HG03432 (cell line): ENCODE results near the gene HIRA.
"Not testable (repeated sequence)": the region's sequence is repeated elsewhere in the genome, so short reads cannot be mapped to it uniquely, and the experiment has no call there.

Experiments used
- ATAC-seq: cut with Tn5 transposase; IDR thresholded peaks from one replicate; pipeline ENCODE4 v1.9.1; 2021; ENCODE audit warnings: mild to moderate bottlenecking, moderate library complexity; ENCODE audit not compliant: unreplicated experiment

Gene HIRA

GRCh38 chr22:19331474-19331873 lies 100.1 kb downstream of the HIRA start:
- ATAC-seq, result no peak

GRCh38 chr22:19330865-19331418 lies 100.6 kb downstream of the HIRA start:
- no peak for ATAC-seq

- ATAC-seq, result not testable (repeated sequence)
Observed at GRCh38 chr22:19330205-19330604, 101.3 kb downstream of the HIRA start.

GRCh38 chr22:19329454-19329853 lies 102.1 kb downstream of the HIRA start:
- no peak for ATAC-seq

GRCh38 chr22:19325296-19325948 lies 106.1 kb downstream of the HIRA start:
- no peak for ATAC-seq

- not testable (repeated sequence) for ATAC-seq
Observed at GRCh38 chr22:19323420-19323819, 108.1 kb downstream of the HIRA start.

- ATAC-seq, result no peak
Observed at GRCh38 chr22:19321757-19322156, 109.8 kb downstream of the HIRA start.

- ATAC-seq, result not testable (repeated sequence)
Observed at GRCh38 chr22:19320136-19320535, 111.4 kb downstream of the HIRA start.

GRCh38 chr22:19319281-19319680 lies 112.3 kb downstream of the HIRA start:
- no peak for ATAC-seq

- no peak for ATAC-seq
Observed at GRCh38 chr22:19317865-19318264, 113.7 kb downstream of the HIRA start.

GRCh38 chr22:19307872-19308271 lies 123.7 kb downstream of the HIRA start:
- ATAC-seq, result no peak

GRCh38 chr22:19306535-19306934 lies 125.0 kb downstream of the HIRA start:
- not testable (repeated sequence) for ATAC-seq

GRCh38 chr22:19304547-19304946 lies 127.0 kb downstream of the HIRA start:
- no peak for ATAC-seq

GRCh38 chr22:19303785-19304184 lies 127.7 kb downstream of the HIRA start:
- no peak for ATAC-seq

GRCh38 chr22:19295733-19296132 lies 135.8 kb downstream of the HIRA start:
- ATAC-seq, result no peak

GRCh38 chr22:19292458-19293230 lies 138.9 kb downstream of the HIRA start:
- peak; percentile 4 for ATAC-seq

GRCh38 chr22:19291580-19292457 lies 139.7 kb downstream of the HIRA start, which contains the start of gene CLTCL1:
CLTCL1 (minus strand) TSS chr22:19291719; CDS start chr22:19291641, 78 bp downstream.
- ATAC-seq, result peak; percentile 59

GRCh38 chr22:19291218-19291579 lies 140.3 kb downstream of the HIRA start:
- ATAC-seq, result peak; percentile 31

- no peak for ATAC-seq
Observed at GRCh38 chr22:19290400-19291217, 140.9 kb downstream of the HIRA start.

GRCh38 chr22:19289475-19290161 lies 141.9 kb downstream of the HIRA start:
- ATAC-seq, result no peak
